H1 (cell line): ENCODE data around the gene SFRP5.

Experiments
- ASH2L ChIP-seq: fragments of 200-600, 300-600 bp; sonication (generic); IDR thresholded peaks from one replicate; pipeline ENCODE4 v1.7.1; 2017; ENCODE audit warnings: low read length
- EZH2 ChIP-seq: fragments of 200-600 bp; sonication (generic); IDR thresholded peaks from 2 replicates; pipeline ENCODE4 v1.7.1; 2012; ENCODE audit warnings: low read depth, mild to moderate bottlenecking, moderate library complexity, low read length, inconsistent platforms; ENCODE audit not compliant: severe bottlenecking
- FOSL1 ChIP-seq: IDR thresholded peaks from 2 replicates; pipeline ENCODE4 v1.6.1; 2011; ENCODE audit warnings: mild to moderate bottlenecking, low read depth, low read length, moderate library complexity; ENCODE audit not compliant: insufficient read depth
- POLR2AphosphoS5 ChIP-seq: IDR thresholded peaks from 2 replicates; pipeline ENCODE4 v1.6.1; 2011; ENCODE audit warnings: low read depth, low read length
- RFX5 ChIP-seq: IDR thresholded peaks from 2 replicates; pipeline ENCODE4 v1.6.1; 2011; ENCODE audit warnings: low read depth, low read length, improper control_type of control experiment, borderline replicate concordance
- SIX5 ChIP-seq: IDR thresholded peaks from 2 replicates; pipeline ENCODE4 v1.6.1; 2011; ENCODE audit warnings: mild to moderate bottlenecking, low read depth, low read length
- SP2 ChIP-seq: IDR thresholded peaks from 2 replicates; pipeline ENCODE4 v1.6.1; 2012; ENCODE audit warnings: mild to moderate bottlenecking, low read length, inconsistent platforms
- TF ChIP-seq, protein P1 (sequence below), 3 experiments: IDR thresholded peaks; 1 replicate in 2 of 3; 2 replicates in 1 of 3; pipeline versions ENCODE4 v1.5.1 to v1.6.1; 2011; ENCODE audit warnings: low read length in 3 of 3, mild to moderate bottlenecking in 3 of 3, inconsistent platforms in 2 of 3, low read depth in 1 of 3, moderate library complexity in 1 of 3; ENCODE audit not compliant: insufficient read depth in 1 of 3; ENCODE audit errors: control extremely low read depth in 1 of 3
- TF ChIP-seq, protein P2 (sequence below): IDR thresholded peaks from 2 replicates; pipeline ENCODE4 v1.6.1; 2011; ENCODE audit warnings: low read depth, mild to moderate bottlenecking, low read length; ENCODE audit not compliant: insufficient read depth

DNA sequence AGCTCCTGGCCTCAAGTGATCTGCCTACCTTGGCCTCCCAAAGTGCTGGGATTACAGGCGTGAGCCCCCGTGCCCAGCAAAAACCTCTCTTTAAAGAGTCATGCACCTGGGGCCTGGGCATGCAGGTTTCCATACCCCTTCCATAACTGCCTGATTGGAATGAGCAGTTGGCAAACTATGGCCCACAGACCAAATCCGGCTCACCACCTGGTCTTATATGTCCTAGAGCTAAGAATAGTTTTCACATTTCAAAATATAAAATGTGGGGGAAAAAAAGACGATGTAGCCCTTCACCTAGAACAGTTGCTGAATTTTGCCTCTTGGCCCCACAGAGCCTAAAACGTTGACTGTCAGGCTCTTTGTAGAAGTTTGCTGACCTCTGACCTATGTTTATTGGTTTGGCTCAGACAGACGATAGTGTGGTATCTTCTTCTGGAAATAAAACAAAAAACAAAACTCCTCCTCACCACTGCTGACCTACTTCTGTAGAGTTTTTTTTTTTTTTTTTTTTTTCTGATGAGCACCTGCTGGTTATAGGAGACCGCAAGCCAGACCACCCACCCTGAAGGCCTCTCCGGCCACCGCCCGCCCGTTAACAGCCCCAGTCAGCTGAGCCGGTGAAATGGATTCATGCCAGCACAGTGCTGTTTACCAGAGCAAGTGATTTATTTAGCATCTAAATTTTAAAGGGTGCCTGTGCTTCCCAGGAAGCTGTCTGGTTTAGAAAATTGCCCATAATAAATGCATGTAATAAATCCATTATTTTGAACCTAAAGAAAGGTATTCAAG is 33.5 kb upstream of the SFRP5 start:
- TF ChIP-seq, protein P1, sequence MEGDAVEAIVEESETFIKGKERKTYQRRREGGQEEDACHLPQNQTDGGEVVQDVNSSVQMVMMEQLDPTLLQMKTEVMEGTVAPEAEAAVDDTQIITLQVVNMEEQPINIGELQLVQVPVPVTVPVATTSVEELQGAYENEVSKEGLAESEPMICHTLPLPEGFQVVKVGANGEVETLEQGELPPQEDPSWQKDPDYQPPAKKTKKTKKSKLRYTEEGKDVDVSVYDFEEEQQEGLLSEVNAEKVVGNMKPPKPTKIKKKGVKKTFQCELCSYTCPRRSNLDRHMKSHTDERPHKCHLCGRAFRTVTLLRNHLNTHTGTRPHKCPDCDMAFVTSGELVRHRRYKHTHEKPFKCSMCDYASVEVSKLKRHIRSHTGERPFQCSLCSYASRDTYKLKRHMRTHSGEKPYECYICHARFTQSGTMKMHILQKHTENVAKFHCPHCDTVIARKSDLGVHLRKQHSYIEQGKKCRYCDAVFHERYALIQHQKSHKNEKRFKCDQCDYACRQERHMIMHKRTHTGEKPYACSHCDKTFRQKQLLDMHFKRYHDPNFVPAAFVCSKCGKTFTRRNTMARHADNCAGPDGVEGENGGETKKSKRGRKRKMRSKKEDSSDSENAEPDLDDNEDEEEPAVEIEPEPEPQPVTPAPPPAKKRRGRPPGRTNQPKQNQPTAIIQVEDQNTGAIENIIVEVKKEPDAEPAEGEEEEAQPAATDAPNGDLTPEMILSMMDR (IDR thresholded peaks at IDR 0.05; ENCODE audit: control extremely low read depth in 1 of 3, insufficient read depth in 1 of 3, low read depth in 1 of 3, low read length in 3 of 3), result no peak
- TF ChIP-seq SP2 (no peak), POLR2AphosphoS5 (no peak), SIX5 (no peak), ASH2L (no peak), FOSL1 (no peak), RFX5 (no peak), EZH2 (no peak)
- TF ChIP-seq, protein P2, sequence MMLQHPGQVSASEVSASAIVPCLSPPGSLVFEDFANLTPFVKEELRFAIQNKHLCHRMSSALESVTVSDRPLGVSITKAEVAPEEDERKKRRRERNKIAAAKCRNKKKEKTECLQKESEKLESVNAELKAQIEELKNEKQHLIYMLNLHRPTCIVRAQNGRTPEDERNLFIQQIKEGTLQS, result no peak
